ENCODE measurements around the gene PKNOX1. TPM values are rescaled to one million over a fixed set of nuclear protein-coding genes. Genes with fewer than 3 reads are reported as not detected.
A peak's percentile ranks its signal among the peaks of the same experiment; 100 is the strongest.
"Not testable (repeated sequence)": the region's sequence is repeated elsewhere in the genome, so short reads cannot be mapped to it uniquely, and the experiment has no call there.

PKNOX1 gene
- total RNA-seq, 4 donors from 2014 or later, result 4.9 to 13.8 (median 8.8) TPM

- no peak for TF ChIP-seq POLR2A (IDR thresholded peaks at IDR 0.05)
- TF ChIP-seq CTCF (IDR thresholded peaks at IDR 0.05), result no peak
- WGBS, 2 donors, result 81 to 91% methylated on average over 9 of the region's 9 CpGs
- DNase-seq (ENCODE audit: low spot score in 2 of 2), result peak in 1 of 2 donors; percentile 76
- no peak overlapping the region for H3K4me3 ChIP-seq (ENCODE audit: low read depth, poor library complexity, severe bottlenecking)
- intact Hi-C loops (cut with DNase I; ENCODE audit: low total_unique reads), result no loop called here
Observed at GRCh38 chr21:42964086-42964485, 10.3 kb upstream of the PKNOX1 start.

- intact Hi-C loops (cut with DNase I; ENCODE audit: low total_unique reads), result no loop called here
- WGBS, 2 donors, result 93% methylated on average over 13 of the region's 13 CpGs
- TF ChIP-seq CTCF (IDR thresholded peaks at IDR 0.05) (no peak), POLR2A (IDR thresholded peaks at IDR 0.05) (no peak)
- peak in 1 of 2 donors; percentile 50 for DNase-seq (ENCODE audit: low spot score in 2 of 2)
- H3K4me3 ChIP-seq (ENCODE audit: low read depth, poor library complexity, severe bottlenecking), result no peak overlapping the region
Observed at GRCh38 chr21:42964546-42965210, 9.7 kb upstream of the PKNOX1 start.

- peak in 1 of 2 donors; percentile 36 for DNase-seq (ENCODE audit: low spot score in 2 of 2)
- no peak overlapping the region for H3K4me3 ChIP-seq (ENCODE audit: low read depth, poor library complexity, severe bottlenecking)
- no peak for TF ChIP-seq CTCF (IDR thresholded peaks at IDR 0.05)
- TF ChIP-seq POLR2A (IDR thresholded peaks at IDR 0.05), result no peak
- 65 to 67% methylated on average over 3 of the region's 3 CpGs for WGBS, 2 donors
- intact Hi-C loops (cut with DNase I; ENCODE audit: low total_unique reads), result no loop called here
Observed at GRCh38 chr21:42965211-42965560, 9.2 kb upstream of the PKNOX1 start.

GRCh38 chr21:42967616-42968015, 6.7 kb upstream of the PKNOX1 start:
- H3K4me3 ChIP-seq (ENCODE audit: low read depth, poor library complexity, severe bottlenecking); intact Hi-C loops (cut with DNase I; ENCODE audit: low total_unique reads): not testable (repeated sequence)
- WGBS, 2 donors, result 69 to 79% methylated on average over 9 of the region's 9 CpGs
- peak in 1 of 2 donors; percentile 31 for DNase-seq (ENCODE audit: low spot score in 2 of 2)

- DNase-seq (ENCODE audit: low spot score in 2 of 2), result peak in 1 of 2 donors; percentile 46
- 52 to 64% methylated on average over 6 of the region's 6 CpGs for WGBS, 2 donors
- no peak for TF ChIP-seq CTCF (IDR thresholded peaks at IDR 0.05)
- no peak for TF ChIP-seq POLR2A (IDR thresholded peaks at IDR 0.05)
- intact Hi-C loops (cut with DNase I; ENCODE audit: low total_unique reads), result no loop called here
- no peak overlapping the region for H3K4me3 ChIP-seq (ENCODE audit: low read depth, poor library complexity, severe bottlenecking)
Observed at GRCh38 chr21:42969193-42969600, 5.2 kb upstream of the PKNOX1 start.

- no peak for TF ChIP-seq CTCF (IDR thresholded peaks at IDR 0.05)
- no peak for TF ChIP-seq POLR2A (IDR thresholded peaks at IDR 0.05)
- H3K4me3 ChIP-seq (ENCODE audit: low read depth, poor library complexity, severe bottlenecking), result no peak overlapping the region
- intact Hi-C loops (cut with DNase I; ENCODE audit: low total_unique reads), result loop anchor here (10.0 kb wide), 1 partner anchor 794 kb away; no protein-coding TSS in a partner anchor
- WGBS, 2 donors, result 85 to 89% methylated on average over 7 of the region's 7 CpGs
- DNase-seq (ENCODE audit: low spot score in 2 of 2), result no peak
Observed at GRCh38 chr21:42970946-42971653, 3.3 kb upstream of the PKNOX1 start.
